Right atrium auricular region (tissue), 2 donors: ENCODE measurements around the gene NOTUM. TPM values are rescaled to one million over a fixed set of nuclear protein-coding genes. Genes with fewer than 3 reads are reported as not detected.

ENCODE experiments used
- DNase-seq: peaks from one replicate; pipeline ENCODE4 v3.0.0-alpha.2; 2019; ENCODE audit warnings: low spot score
- H3K27ac ChIP-seq, 2 donors: fragments of 200-600 bp; sonication (generic); 1 replicate in 1 of 2; 2 replicates in 1 of 2; pipeline ENCODE4 v1.5.1; 2016 to 2019
- H3K27me3 ChIP-seq, 2 donors: fragments of 200-600 bp; sonication (generic); one replicate each; pipeline versions ENCODE4 v1.5.1 to v1.6.0; 2017 to 2019
- H3K36me3 ChIP-seq: fragments of 200-600 bp; sonication (generic); one replicate; pipeline ENCODE4 v1.5.1; 2016
- H3K4me1 ChIP-seq, 2 donors: fragments of 200-600 bp; sonication (generic); one replicate each; pipeline versions ENCODE4 v1.5.1 to v1.6.0; 2017 to 2019
- H3K4me3 ChIP-seq, 2 donors: fragments of 200-600 bp; sonication (generic); 1 replicate in 1 of 2; 2 replicates in 1 of 2; pipeline ENCODE4 v1.5.1; 2017 to 2019; ENCODE audit warnings: mild to moderate bottlenecking in 1 of 2, moderate library complexity in 1 of 2
- H3K9me3 ChIP-seq, 2 donors: fragments of 200-600 bp; sonication (generic); one replicate each; pipeline ENCODE4 v1.5.1; 2019
- total RNA-seq, 2 donors: library from RNA; depleted of rRNA; stranded (reverse); fragments of >200 nt; gene quantifications; one replicate each; pipeline ENCODE4 v1.1.0, GENCODE V29; 2016
- TF ChIP-seq, protein P1 (sequence below), 2 donors: fragments of 200-600 bp; sonication (generic); IDR thresholded peaks; one replicate each; pipeline ENCODE4 v1.5.1; 2019; ENCODE audit warnings: antibody characterized with exemption in 2 of 2

The NOTUM gene
- total RNA-seq, 2 donors from 2014 or later, result 0.35 TPM; not detected in 1

DNA sequence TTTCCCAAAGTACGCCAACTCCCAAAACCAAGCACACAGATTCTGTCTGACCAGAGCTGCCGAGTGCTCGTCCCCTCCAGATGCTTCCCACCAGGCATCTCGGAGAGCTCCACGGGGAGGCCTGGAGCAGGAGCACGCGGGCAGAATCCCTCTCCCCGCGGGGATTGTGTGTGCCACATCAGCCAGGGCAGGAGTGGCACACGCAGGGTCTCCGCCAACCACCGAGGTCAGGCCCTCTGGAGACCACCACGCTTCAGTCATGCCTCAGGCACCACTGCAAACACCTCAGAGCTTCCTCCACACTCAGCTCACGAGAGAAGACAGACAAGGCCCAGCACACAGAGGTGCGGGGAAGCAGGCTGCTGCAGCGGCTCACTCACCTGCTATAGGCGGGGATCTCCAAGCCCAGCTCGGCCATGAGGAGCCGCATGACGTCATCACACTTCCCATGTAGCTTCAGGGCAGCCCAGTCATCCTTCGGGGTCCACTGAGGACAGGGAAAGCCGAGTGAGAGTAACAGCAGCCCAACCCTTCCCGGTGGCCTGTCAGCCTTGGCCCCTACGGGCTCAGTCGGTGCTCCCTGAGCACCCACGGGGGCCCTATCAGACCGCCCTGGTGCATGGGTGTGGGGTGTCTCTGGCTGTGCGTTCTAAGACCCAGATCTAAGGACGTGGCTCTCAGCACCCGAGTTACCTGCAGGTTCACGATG, 47.4 kb downstream of the NOTUM start:
- no peak overlapping the region for H3K27ac ChIP-seq
- peaks cover 27% of the 10 kb centered on the region for H3K36me3 ChIP-seq
- H3K4me3 ChIP-seq, result no peak overlapping the region
- no peaks in the 10 kb centered on the region for H3K9me3 ChIP-seq
- TF ChIP-seq, protein P1, sequence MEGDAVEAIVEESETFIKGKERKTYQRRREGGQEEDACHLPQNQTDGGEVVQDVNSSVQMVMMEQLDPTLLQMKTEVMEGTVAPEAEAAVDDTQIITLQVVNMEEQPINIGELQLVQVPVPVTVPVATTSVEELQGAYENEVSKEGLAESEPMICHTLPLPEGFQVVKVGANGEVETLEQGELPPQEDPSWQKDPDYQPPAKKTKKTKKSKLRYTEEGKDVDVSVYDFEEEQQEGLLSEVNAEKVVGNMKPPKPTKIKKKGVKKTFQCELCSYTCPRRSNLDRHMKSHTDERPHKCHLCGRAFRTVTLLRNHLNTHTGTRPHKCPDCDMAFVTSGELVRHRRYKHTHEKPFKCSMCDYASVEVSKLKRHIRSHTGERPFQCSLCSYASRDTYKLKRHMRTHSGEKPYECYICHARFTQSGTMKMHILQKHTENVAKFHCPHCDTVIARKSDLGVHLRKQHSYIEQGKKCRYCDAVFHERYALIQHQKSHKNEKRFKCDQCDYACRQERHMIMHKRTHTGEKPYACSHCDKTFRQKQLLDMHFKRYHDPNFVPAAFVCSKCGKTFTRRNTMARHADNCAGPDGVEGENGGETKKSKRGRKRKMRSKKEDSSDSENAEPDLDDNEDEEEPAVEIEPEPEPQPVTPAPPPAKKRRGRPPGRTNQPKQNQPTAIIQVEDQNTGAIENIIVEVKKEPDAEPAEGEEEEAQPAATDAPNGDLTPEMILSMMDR (IDR thresholded peaks at IDR 0.05), result no peak
- H3K27me3 ChIP-seq, result no peaks in the 10 kb centered on the region
- no peak for DNase-seq
- H3K4me1 ChIP-seq, result peaks cover 0 to 33% of the 10 kb centered on the region in 2 donors

DNA sequence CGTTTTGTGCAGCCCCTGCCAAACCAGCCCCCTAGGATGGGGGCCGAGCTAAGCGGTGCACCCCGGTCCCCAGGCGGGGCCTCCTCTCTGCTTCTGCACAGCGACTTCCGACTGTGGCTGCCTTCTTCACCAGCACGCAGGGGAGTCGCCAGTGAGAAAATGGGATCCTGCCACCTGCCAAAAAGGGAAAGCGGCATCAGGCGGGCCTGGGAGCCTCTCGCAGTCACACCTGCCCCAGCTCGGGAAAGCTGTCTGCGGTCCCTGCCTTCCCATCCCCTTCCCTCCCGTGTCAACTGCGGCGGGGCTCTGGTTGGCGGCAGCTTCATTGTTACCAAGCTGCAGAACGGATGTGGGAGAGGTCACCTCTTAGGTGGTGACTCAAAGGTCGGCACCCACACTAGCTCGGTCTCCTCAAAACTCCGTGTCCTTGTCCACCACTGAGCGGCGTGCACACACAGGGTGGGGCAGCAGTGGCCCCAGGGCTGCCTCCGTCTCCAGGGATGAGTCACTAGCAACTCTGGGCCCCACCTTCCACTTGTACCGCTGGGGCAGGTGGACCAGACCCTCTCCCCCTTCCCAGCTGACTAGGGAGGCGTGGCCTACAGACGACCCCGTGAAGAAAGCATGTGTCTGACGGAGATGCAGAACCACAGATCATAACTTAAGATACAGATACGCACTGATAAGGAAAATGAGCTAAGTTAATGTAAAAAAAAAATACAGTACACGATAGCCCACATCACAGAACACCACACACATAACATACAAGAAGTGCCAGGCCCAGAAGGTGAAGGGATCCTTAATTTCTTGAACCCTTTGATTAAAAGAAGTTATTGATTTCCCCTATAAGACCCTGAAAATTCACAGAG, 48.3 kb downstream of the NOTUM start:
- no peak overlapping the region for H3K27ac ChIP-seq
- no peaks in the 10 kb centered on the region for H3K27me3 ChIP-seq
- peaks cover 0 to 28% of the 10 kb centered on the region in 2 donors for H3K4me1 ChIP-seq
- H3K4me3 ChIP-seq, result no peak overlapping the region
- peaks cover 27% of the 10 kb centered on the region for H3K36me3 ChIP-seq
- TF ChIP-seq, protein P1 (IDR thresholded peaks at IDR 0.05), result no peak
- DNase-seq, result no peak
- no peaks in the 10 kb centered on the region for H3K9me3 ChIP-seq

DNA sequence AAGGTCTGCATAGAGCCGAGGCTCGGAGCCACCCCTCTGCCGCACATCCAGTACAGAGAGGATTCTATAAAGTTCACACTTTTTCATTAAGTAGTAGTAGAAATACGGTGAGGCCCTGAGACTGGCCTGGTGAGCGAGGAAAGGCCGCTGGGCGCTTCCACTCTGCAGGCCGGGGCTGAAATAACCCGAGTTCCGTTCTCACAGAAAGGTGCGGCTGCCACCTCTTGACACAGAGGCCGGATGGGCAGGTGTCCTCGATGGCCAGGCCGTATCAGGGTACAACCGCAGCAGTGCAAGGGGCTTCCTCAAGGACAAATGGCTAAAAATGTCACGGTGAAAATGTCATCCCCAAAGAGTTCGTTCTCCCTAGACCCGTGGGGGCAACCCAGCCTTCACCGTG, 49.0 kb downstream of the NOTUM start:
- H3K9me3 ChIP-seq, result no peaks in the 10 kb centered on the region
- H3K27me3 ChIP-seq, result no peaks in the 10 kb centered on the region
- TF ChIP-seq, protein P1 (IDR thresholded peaks at IDR 0.05), result no peak
- H3K4me1 ChIP-seq, result peaks cover 0 to 22% of the 10 kb centered on the region in 2 donors
- H3K36me3 ChIP-seq, result peaks cover 27% of the 10 kb centered on the region
- DNase-seq, result no peak
- peak overlapping the region in 1 of 2 donors; percentile 65 for H3K27ac ChIP-seq
- H3K4me3 ChIP-seq, result peak overlapping the region in 1 of 2 donors; percentile 26

GRCh38 chr17:81911277-81911961, 49.6 kb downstream of the NOTUM start, which contains the start of gene PCYT2:
TSS of gene PCYT2 (minus strand) at chr17:81911399. CDS start at chr17:81911355, 44 bp downstream.
- Histone ChIP-seq H3K27me3 (no peaks in the 10 kb centered on the region), H3K4me3 (peak within 1 kb of the TSS; percentile 66 to 79), H3K9me3 (no peaks in the 10 kb centered on the region), H3K36me3 (peaks cover 27% of the 10 kb centered on the region), H3K4me1 (peaks cover 0 to 17% of the 10 kb centered on the region in 2 donors), H3K27ac (peak within 1 kb of the TSS; percentile 58 to 65)
- TF ChIP-seq, protein P1 (IDR thresholded peaks at IDR 0.05), result no peak
- DNase-seq, result peak; percentile 88

DNA sequence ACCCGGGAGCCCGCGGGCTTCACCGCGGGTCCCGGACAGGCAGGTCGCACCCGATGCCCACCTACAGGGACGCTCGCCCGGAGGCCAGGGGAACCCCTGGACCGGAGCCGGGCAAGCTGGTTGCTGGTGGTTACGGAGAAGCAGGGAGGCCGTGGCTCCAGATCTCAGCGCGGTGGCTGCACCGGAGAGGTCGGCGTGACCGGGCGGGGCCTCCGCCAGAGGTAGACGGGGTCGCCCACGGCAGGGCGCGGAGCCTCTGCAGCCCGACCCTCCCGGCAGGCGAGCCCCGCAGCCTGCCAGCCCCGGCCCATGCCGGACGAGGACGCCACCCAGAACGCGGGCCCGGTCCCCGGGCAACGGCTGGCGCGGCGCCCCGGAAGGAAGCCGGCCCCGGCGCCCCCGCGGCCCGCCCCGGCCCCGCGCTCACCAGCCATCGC, 50.1 kb downstream of the NOTUM start:
- peak overlapping the region; percentile 21 to 58 for H3K27ac ChIP-seq
- no peaks in the 10 kb centered on the region for H3K9me3 ChIP-seq
- H3K4me3 ChIP-seq, result peak overlapping the region; percentile 66 to 79
- H3K4me1 ChIP-seq, result peaks cover 0 to 17% of the 10 kb centered on the region in 2 donors
- peaks cover 27% of the 10 kb centered on the region for H3K36me3 ChIP-seq
- DNase-seq, result no peak
- TF ChIP-seq, protein P1 (IDR thresholded peaks at IDR 0.05), result no peak
- H3K27me3 ChIP-seq, result no peaks in the 10 kb centered on the region
